ENCODE data around the gene ATP11C.
"Not testable (repeated sequence)": the region's sequence is repeated elsewhere in the genome, so short reads cannot be mapped to it uniquely, and the experiment has no call there.

ATP11C gene

GRCh38 chrX:139851730-139852129 lies 81.1 kb downstream of the ATP11C start:
- DNase-seq, result no peak

- no peak for DNase-seq
Observed at GRCh38 chrX:139850968-139851367, 81.9 kb downstream of the ATP11C start.

- no peak for DNase-seq
Observed at GRCh38 chrX:139844884-139845283, 88.0 kb downstream of the ATP11C start.

- no peak for DNase-seq
Observed at GRCh38 chrX:139844163-139844562, 88.7 kb downstream of the ATP11C start.

GRCh38 chrX:139842326-139843185 lies 90.3 kb downstream of the ATP11C start:
- no peak for DNase-seq

GRCh38 chrX:139836335-139836734 lies 96.5 kb downstream of the ATP11C start:
- DNase-seq, result not testable (repeated sequence)

GRCh38 chrX:139834879-139835278 lies 98.0 kb downstream of the ATP11C start:
- no peak for DNase-seq

GRCh38 chrX:139832718-139833309 lies 100.0 kb downstream of the ATP11C start:
- no peak for DNase-seq

GRCh38 chrX:139831675-139832456 lies 101.0 kb downstream of the ATP11C start:
- DNase-seq, result no peak

GRCh38 chrX:139831017-139831416 lies 101.8 kb downstream of the ATP11C start:
- DNase-seq, result no peak

GRCh38 chrX:139828830-139829229 lies 104.0 kb downstream of the ATP11C start:
- DNase-seq, result no peak

GRCh38 chrX:139828033-139828432 lies 104.8 kb downstream of the ATP11C start:
- DNase-seq, result no peak

- DNase-seq, result no peak
Observed at GRCh38 chrX:139826065-139827044, 106.5 kb downstream of the ATP11C start.

GRCh38 chrX:139825618-139826017 lies 107.2 kb downstream of the ATP11C start:
- no peak for DNase-seq

GRCh38 chrX:139823806-139824205 lies 109.0 kb downstream of the ATP11C start:
- no peak for DNase-seq

- no peak for DNase-seq
Observed at GRCh38 chrX:139820358-139820984, 112.4 kb downstream of the ATP11C start.

GRCh38 chrX:139816204-139816603 lies 116.6 kb downstream of the ATP11C start:
- no peak for DNase-seq

GRCh38 chrX:139815771-139816170 lies 117.1 kb downstream of the ATP11C start:
- DNase-seq, result no peak

- DNase-seq, result no peak
Observed at GRCh38 chrX:139811942-139812629, 120.8 kb downstream of the ATP11C start.

GRCh38 chrX:139804482-139804881 lies 128.4 kb downstream of the ATP11C start:
- no peak for DNase-seq

GRCh38 chrX:139803224-139803623 lies 129.6 kb downstream of the ATP11C start:
- DNase-seq, result no peak
